GM19438 (cell line): ENCODE results near the gene MED13.

ENCODE experiments used
- ATAC-seq: cut with Tn5 transposase; IDR thresholded peaks from one replicate; pipeline ENCODE4 v1.9.1; 2021; ENCODE audit warnings: low read depth; ENCODE audit not compliant: unreplicated experiment

Gene MED13

GRCh38 chr17:62062302-62062701 lies 2.8 kb downstream of the MED13 start:
- ATAC-seq = no peak

- no peak for ATAC-seq
Measured at GRCh38 chr17:62059414-62059813, 5.7 kb downstream of the MED13 start.

- ATAC-seq = no peak
Measured at GRCh38 chr17:62058611-62059010, 6.5 kb downstream of the MED13 start.

GRCh38 chr17:62057696-62058095 lies 7.4 kb downstream of the MED13 start:
- ATAC-seq = no peak

- no peak for ATAC-seq
Measured at GRCh38 chr17:62052765-62053338, 12.2 kb downstream of the MED13 start.

GRCh38 chr17:62051053-62051452 lies 14.0 kb downstream of the MED13 start:
- no peak for ATAC-seq

GRCh38 chr17:62049299-62049698 lies 15.8 kb downstream of the MED13 start:
- ATAC-seq = no peak

GRCh38 chr17:62048262-62048661 lies 16.8 kb downstream of the MED13 start:
- no peak for ATAC-seq

GRCh38 chr17:62045517-62045916 lies 19.6 kb downstream of the MED13 start:
- no peak for ATAC-seq

DNA sequence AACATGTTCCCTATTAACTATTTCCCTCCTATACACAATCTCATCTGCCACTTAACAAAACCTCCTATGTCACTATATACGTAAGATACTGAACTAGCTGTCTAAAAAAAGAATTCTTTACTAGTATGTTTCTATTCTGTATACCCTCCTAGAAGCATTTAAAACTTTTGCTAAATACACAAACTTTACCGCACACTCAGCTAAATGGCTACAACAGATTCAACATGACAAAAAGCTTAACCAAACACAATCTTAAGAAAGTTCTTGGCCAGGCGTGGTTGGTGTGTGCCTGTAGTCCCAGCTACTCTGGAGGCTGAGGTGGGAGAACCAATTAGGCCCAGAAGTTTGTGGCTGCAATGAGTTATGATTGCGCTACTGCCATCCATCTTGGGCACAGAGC lies 20.0 kb downstream of the MED13 start:
- ATAC-seq = no peak

DNA sequence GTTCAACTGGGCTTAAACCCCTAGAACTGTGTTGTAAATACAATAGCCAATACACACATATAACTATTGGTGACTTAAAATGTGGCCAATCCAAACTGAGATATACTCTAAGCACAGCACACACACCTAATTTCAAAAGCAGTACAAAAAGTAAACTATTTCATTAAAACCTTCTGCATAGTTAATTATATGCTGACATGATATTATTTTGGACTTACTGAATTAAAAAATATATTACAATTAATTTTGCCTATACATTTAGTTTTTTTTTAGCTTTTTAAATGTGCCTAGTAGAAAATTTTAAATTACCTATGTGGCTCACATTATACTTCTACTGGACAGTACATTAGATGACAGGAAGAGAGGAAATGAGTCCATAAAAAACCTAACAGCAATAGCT lies 21.5 kb downstream of the MED13 start:
- no peak for ATAC-seq

DNA sequence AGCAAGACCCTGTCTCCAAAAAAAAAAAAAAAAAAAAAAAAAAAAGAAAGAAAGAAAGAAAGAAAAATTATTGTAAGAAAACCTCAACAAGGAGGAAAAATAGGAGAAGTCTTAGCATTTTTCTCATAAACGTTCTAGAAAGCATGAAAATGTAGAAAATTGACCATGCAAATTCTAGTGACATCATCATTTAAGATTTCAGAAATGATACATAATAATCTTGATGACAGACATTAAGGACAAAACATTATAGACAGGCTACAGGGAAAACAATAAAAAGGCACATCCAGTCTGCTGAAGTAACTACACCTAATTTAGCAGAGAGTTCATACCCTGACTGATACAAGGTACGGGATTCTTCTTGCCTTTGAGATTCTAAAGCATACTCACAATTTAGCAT lies 21.9 kb downstream of the MED13 start:
- ATAC-seq = no peak

GRCh38 chr17:62038248-62038647 lies 26.8 kb downstream of the MED13 start:
- no peak for ATAC-seq

DNA sequence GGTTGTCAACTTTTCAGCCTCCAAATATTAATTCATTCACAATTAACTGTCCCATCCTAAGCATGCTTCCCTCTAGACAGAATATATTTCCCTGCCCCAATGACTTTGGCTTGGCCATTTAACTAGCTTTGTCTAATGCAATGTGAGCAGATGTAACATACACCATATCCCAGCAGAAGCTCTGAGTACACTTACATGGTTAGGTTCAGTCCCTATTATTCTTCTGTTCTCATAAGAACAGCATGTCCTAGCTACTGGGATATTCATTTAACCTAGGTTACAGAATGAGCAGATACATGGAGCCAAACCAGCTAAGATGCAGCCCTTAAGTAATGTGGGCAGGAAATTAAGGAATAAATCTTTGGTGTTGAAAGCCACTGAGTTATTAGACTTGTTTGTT lies 31.8 kb downstream of the MED13 start:
- no peak for ATAC-seq

DNA sequence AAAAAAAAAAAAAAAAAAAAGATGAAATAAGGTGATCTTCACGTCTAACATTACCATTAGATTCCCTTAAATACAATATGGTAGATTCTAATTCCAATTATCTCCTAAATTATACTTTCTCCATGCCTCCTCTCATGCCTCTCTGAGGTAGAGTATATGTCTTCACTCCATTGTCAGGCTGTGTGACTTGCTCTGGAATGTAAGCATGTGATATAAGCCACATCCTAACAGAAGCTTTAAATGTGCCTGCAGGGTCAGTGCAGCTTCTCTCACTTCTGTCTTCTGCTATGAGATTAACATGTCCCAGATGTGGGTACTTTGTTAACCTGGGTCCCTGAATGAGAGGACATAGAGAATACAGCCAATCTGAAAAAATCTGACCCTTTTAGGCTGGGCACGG lies 32.6 kb downstream of the MED13 start:
- no peak for ATAC-seq

GRCh38 chr17:62030264-62030663 lies 34.8 kb downstream of the MED13 start:
- ATAC-seq = no peak

- no peak for ATAC-seq
Measured at GRCh38 chr17:62024866-62025265, 40.2 kb downstream of the MED13 start.

DNA sequence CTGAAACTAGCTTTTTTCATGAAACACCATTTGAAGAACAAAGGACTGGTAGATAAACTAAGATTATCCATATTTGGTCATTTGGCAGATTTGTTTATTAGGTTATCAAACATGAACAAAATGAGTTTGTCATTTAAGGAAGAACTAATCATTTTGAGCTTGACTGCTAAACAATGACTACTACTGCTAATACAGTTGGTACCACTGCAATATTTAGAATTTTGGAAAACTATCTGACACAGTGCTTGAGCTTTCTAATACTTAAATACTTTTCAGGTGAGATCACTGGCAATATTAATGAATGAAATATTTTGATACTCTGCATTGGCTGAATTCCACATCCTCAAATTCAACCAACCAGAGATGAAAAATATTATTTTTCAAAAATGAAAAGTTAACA lies 47.2 kb downstream of the MED13 start:
- ATAC-seq = no peak

DNA sequence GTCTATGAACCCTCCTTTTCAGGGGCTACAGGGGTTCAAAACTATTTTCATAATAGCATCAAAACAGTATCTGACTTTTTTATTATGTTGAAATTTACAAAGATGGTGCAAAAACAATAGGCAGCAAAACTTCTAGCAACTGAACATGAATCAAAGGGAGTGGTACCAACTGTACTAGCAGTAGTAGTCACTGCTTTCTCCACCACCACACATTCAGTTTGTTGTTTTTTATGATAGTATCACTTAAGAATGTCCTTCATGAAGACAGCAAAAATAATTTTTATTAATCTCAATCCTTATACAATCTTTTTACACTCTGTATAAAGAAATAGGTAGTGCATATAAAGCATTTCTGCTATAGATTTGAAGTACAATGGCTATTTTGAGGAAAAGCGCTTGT lies 47.6 kb downstream of the MED13 start:
- no peak for ATAC-seq

DNA sequence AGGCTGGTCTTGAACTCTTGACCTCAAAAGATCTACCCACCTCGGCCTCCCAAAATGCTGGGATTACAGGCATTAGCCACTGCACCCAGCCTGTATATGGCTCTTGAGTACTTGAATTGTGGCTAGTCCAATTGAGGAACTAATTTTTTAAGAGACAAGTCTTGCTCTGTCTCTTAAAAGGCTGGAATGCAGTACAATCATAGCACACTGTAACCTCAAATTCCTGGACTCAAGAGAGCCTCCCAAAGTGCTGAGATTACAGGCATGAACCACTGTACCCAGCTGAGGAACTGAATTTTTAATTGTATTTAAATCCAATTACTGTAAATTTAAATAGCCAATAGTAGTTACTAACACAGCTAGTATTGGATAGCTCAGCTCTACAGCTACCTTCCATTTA lies 50.6 kb downstream of the MED13 start:
- ATAC-seq = no peak

DNA sequence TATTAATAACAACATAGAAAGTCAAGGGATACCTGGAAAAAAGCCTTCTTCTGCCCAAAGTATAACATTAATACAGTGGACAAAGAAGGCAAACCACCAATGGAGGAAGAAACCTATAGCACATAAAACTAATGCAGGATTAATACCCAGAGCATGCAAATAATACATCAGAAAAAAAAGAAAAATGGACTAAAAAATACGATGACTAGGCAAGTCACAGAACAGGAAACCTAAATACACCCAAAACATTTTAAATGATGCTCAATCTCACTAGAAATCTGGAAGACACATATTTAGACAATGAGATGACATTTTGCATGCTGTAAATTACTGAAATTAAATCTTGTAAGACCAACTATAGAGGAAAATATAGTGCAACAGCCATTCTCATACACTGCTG lies 55.9 kb downstream of the MED13 start:
- ATAC-seq = no peak

DNA sequence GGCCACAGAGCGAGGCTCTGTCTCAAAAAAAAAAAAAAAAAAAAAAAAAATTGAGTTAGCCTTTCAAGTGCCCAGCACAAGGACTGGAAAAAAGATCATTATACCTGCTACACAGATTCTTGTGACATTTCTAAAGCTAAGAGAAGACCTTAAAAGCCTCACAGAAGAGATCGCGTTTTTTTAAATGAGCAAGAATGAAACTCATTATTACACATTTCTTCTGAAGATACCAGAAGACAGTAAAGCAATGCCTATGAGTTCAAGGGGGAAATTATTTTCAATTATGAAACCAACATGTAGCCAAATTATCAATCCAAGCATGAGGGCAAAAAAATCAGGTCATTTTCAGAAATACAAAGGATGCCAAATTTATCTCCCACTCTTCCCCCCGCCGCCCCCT lies 56.8 kb downstream of the MED13 start:
- no peak for ATAC-seq

GRCh38 chr17:62004388-62004787 lies 60.7 kb downstream of the MED13 start:
- ATAC-seq = no peak
